IMR-90 (cell line): Measurements from ENCODE around the gene RXFP1. TPM values are rescaled to one million over a fixed set of nuclear protein-coding genes. Genes with fewer than 3 reads are reported as not detected.

Experiments used
- ATAC-seq: fragments of 200-7000 bp; cut with Tn5 transposase; 2 replicates; pipeline ENCODE4 v1.9.1; 2020; ENCODE audit warnings: low read depth, mild to moderate bottlenecking, moderate library complexity
- BruUV-seq: library from RNA; stranded (reverse); fragments of 400-500 nt; replicated peaks from 2 replicates; lab custom pipeline; 2021; lab: Mats Ljungman, UMichigan
- CTCF ChIA-PET: fragments of 300-600 bp; formaldehyde crosslinking; extraction: SDS; loops from one replicate; lab custom pipeline; 2021; ENCODE audit warnings: antibody characterized with exemption; lab: Yijun Ruan, JAX
- POLR2A ChIA-PET: fragments of 300-600 bp; sonication (Branson Sonifier 250); formaldehyde crosslinking; loops from one replicate; lab custom pipeline; 2022; ENCODE audit warnings: antibody characterized with exemption; ENCODE audit not compliant: unreplicated experiment; lab: Charles Lee
- DNase-seq: peaks from one replicate; pipeline ENCODE4 v3.0.0; 2013
- H2AFZ ChIP-seq: replicated peaks from 2 replicates; pipeline ENCODE3; 2013; ENCODE audit warnings: low read length, mild to moderate bottlenecking; ENCODE audit not compliant: poor library complexity
- H2AK5ac ChIP-seq: 2 replicates; pipeline ENCODE4 v1.6.1; 2013; ENCODE audit warnings: low read depth, low read length, inconsistent platforms
- H2AK9ac ChIP-seq: replicated peaks from 2 replicates; pipeline ENCODE3; 2013; ENCODE audit warnings: mild to moderate bottlenecking, low read depth, low read length, moderate library complexity; ENCODE audit not compliant: poor library complexity
- H2BK120ac ChIP-seq: 2 replicates; pipeline ENCODE4 v1.6.1; 2013; ENCODE audit warnings: low read depth, low read length, inconsistent platforms
- H2BK15ac ChIP-seq: 3 replicates; pipeline ENCODE4 v1.6.1; 2013; ENCODE audit warnings: low read depth, low read length, inconsistent platforms
- H2BK20ac ChIP-seq: 2 replicates; pipeline ENCODE4 v1.6.1; 2013; ENCODE audit warnings: low read depth, mild to moderate bottlenecking, inconsistent platforms, low read length, moderate library complexity
- H2BK5ac ChIP-seq: 2 replicates; pipeline ENCODE4 v1.6.1; 2013; ENCODE audit warnings: mild to moderate bottlenecking, low read depth, low read length, inconsistent platforms; ENCODE audit not compliant: poor library complexity, severe bottlenecking
- H3K14ac ChIP-seq: replicated peaks from 2 replicates; pipeline ENCODE4 v1.6.1; 2013; ENCODE audit warnings: low read depth, low read length, inconsistent platforms
- H3K18ac ChIP-seq: 2 replicates; pipeline ENCODE4 v1.6.1; 2013; ENCODE audit warnings: low read depth, low read length, control low read depth
- H3K23ac ChIP-seq: 2 replicates; pipeline ENCODE4 v1.6.1; 2013; ENCODE audit warnings: low read depth, low read length, inconsistent platforms
- H3K27ac ChIP-seq: 2 replicates; pipeline ENCODE4 v1.5.1; 2013; ENCODE audit warnings: mild to moderate bottlenecking, control low read depth, low read length; ENCODE audit not compliant: insufficient read depth
- H3K27me3 ChIP-seq: 2 replicates; pipeline ENCODE4 v1.6.1; 2013; ENCODE audit warnings: low read length; ENCODE audit not compliant: control insufficient read depth, insufficient read depth
- H3K36me3 ChIP-seq: 2 replicates; pipeline ENCODE4 v1.6.1; 2013; ENCODE audit warnings: low read length, mixed read lengths; ENCODE audit not compliant: control insufficient read depth, insufficient read depth
- H3K4ac ChIP-seq: 2 replicates; pipeline ENCODE4 v1.6.1; 2013; ENCODE audit warnings: low read depth, low read length, inconsistent platforms
- H3K4me1 ChIP-seq: 2 replicates; pipeline ENCODE4 v1.6.1; 2013; ENCODE audit warnings: low read length, mixed read lengths; ENCODE audit not compliant: control insufficient read depth, insufficient read depth
- H3K4me2 ChIP-seq: 2 replicates; pipeline ENCODE4 v1.6.1; 2013; ENCODE audit warnings: low read depth, mild to moderate bottlenecking, control low read depth, low read length, moderate library complexity
- H3K4me3 ChIP-seq: 2 replicates; pipeline ENCODE4 v1.5.1; 2013; ENCODE audit warnings: low read depth, mild to moderate bottlenecking, control low read depth, low read length, moderate library complexity; ENCODE audit not compliant: insufficient read depth
- H3K56ac ChIP-seq: 2 replicates; pipeline ENCODE4 v1.6.1; 2013; ENCODE audit warnings: low read length, inconsistent platforms; ENCODE audit not compliant: insufficient read depth; ENCODE audit errors: extremely low read depth
- H3K79me1 ChIP-seq, 2 experiments: 2 replicates each; pipeline ENCODE4 v1.6.1; 2013; ENCODE audit warnings: low read length in 2 of 2, inconsistent platforms in 1 of 2, low read depth in 1 of 2
- H3K9ac ChIP-seq: 2 replicates; pipeline ENCODE4 v1.6.1; 2013; ENCODE audit warnings: low read depth, low read length, control low read depth
- H3K9me1 ChIP-seq: 2 replicates; pipeline ENCODE4 v1.6.1; 2013; ENCODE audit warnings: low read length, inconsistent platforms; ENCODE audit not compliant: insufficient read depth
- H3K9me3 ChIP-seq: 2 replicates; pipeline ENCODE4 v1.6.1; 2013; ENCODE audit warnings: low read length; ENCODE audit not compliant: control insufficient read depth, insufficient read depth
- H4K20me1 ChIP-seq: 2 replicates; pipeline ENCODE4 v1.6.1; 2013; ENCODE audit warnings: low read length, inconsistent platforms; ENCODE audit not compliant: insufficient read depth
- H4K5ac ChIP-seq: 2 replicates; pipeline ENCODE4 v1.6.1; 2013; ENCODE audit warnings: mild to moderate bottlenecking, low read depth, low read length, control low read depth
- H4K8ac ChIP-seq, 2 experiments: 2 replicates each; pipeline ENCODE4 v1.6.1; 2013; ENCODE audit warnings: low read depth in 2 of 2, low read length in 2 of 2, control low read depth in 1 of 2, inconsistent platforms in 1 of 2
- H4K91ac ChIP-seq: 2 replicates; pipeline ENCODE4 v1.6.1; 2013; ENCODE audit warnings: low read depth, low read length, inconsistent platforms; ENCODE audit not compliant: insufficient read depth
- CTCF ChIP-seq: conservative IDR thresholded peaks from 2 replicates; pipeline ENCODE4 v1.5.1; 2012; ENCODE audit warnings: mild to moderate bottlenecking, low read depth, low read length, improper control_type of control experiment
- MAZ ChIP-seq: IDR thresholded peaks from 2 replicates; pipeline ENCODE4 v1.6.1; 2012; ENCODE audit warnings: low read depth, mild to moderate bottlenecking, low read length, improper control_type of control experiment, moderate library complexity, borderline replicate concordance
- USF2 ChIP-seq: fragments of 150-350 bp; IDR thresholded peaks from 2 replicates; pipeline ENCODE4 v1.6.1; 2017; ENCODE audit warnings: mild to moderate bottlenecking, antibody characterized with exemption, low read length, low read depth
- WGBS, 2 experiments: methylation state at CpG; one replicate each; pipeline versions ENCODE4 v1.1.5 to v1.1.7; 2013; ENCODE audit warnings: missing lambda C conversion rate in 2 of 2; ENCODE audit not compliant: insufficient read length in 1 of 2; ENCODE audit errors: extremely low coverage in 2 of 2; 5-methylcytosine and 5-hydroxymethylcytosine counted together
- dilution Hi-C: fragments of 300-500 bp; cut with HindIII; formaldehyde crosslinking; loops from one replicate; pipeline ENCODE4 v1.14.3; 2018; ENCODE audit warnings: low sequenced_read_pairs; ENCODE audit not compliant: unreplicated experiment
- in situ Hi-C: fragments of 300-500 bp; cut with MboI; formaldehyde crosslinking; loops from 3 replicates; pipeline ENCODE4 v1.14.3; 2019; ENCODE audit warnings: low sequenced_read_pairs, inconsistent platforms, mixed read lengths
- intact Hi-C: fragments of 100-400 bp; cut with micrococcal nuclease; formaldehyde crosslinking; loops from 2 replicates; pipeline ENCODE4 v1.10.0; 2022
- polyA plus RNA-seq, 3 experiments: library from polyadenylated mRNA; depleted of rRNA; stranded (reverse); fragments of >200 nt; gene quantifications; 2 replicates each; pipeline ENCODE4 v1.2.3, GENCODE V29; 2012; ENCODE audit warnings: low replicate concordance in 1 of 3
- total RNA-seq: library from RNA; depleted of rRNA; stranded (reverse); fragments of >200 nt; gene quantifications from 2 replicates; pipeline ENCODE4 v1.2.3, GENCODE V29; 2012

RXFP1 gene
- total and polyA plus RNA-seq, 2 of the 4 experiments (the other 2 are of a cell fraction): not detected

GRCh38 chr4:158532556-158533231 lies 11.0 kb downstream of the RXFP1 start:
- no peak overlapping the region for H3K23ac ChIP-seq
- H3K4me1 ChIP-seq: no peaks in the 10 kb centered on the region
- no peak overlapping the region for H4K91ac ChIP-seq
- no peak overlapping the region for H3K4ac ChIP-seq
- H3K27ac ChIP-seq: no peak overlapping the region
- in situ Hi-C loops (no loop called here), intact Hi-C loops (no loop called here), dilution Hi-C loops (no loop called here)
- H2AK9ac ChIP-seq: no peak overlapping the region
- no peak overlapping the region for H3K9ac ChIP-seq
- no peak overlapping the region for H2AK5ac ChIP-seq
- no peak for ATAC-seq
- H4K8ac ChIP-seq: no peak overlapping the region
- POLR2A ChIA-PET: no interaction called here
- H2BK5ac ChIP-seq: no peak overlapping the region
- no TSS peak for BruUV-seq
- H4K20me1 ChIP-seq: no peaks in the 10 kb centered on the region
- no peaks in the 10 kb centered on the region for H3K36me3 ChIP-seq
- CTCF ChIA-PET: no interaction called here
- H2BK15ac ChIP-seq: no peak overlapping the region
- WGBS, 2 experiments: 25% methylated on average over 1 of the region's 6 CpGs; no CpG with 5 or more reads in 1 of the 2 experiments
- TF ChIP-seq CTCF: no peak
- no peak for TF ChIP-seq MAZ
- no peak for TF ChIP-seq USF2
- no peaks in the 10 kb centered on the region; the same call in 1 of the 2 replicates for H3K9me1 ChIP-seq
- H2BK120ac ChIP-seq: no peak overlapping the region
- H2AFZ ChIP-seq: no peak overlapping the region
- no peak overlapping the region for H3K18ac ChIP-seq
- H2BK20ac ChIP-seq: no peak overlapping the region
- DNase-seq: no peak
- no peak overlapping the region for H3K4me3 ChIP-seq
- no peaks in the 10 kb centered on the region for H3K27me3 ChIP-seq
- no peak overlapping the region for H3K14ac ChIP-seq
- no peak overlapping the region for H3K56ac ChIP-seq
- no peaks in the 10 kb centered on the region for H3K9me3 ChIP-seq
- H3K79me1 ChIP-seq: no peaks in the 10 kb centered on the region
- no peak overlapping the region for H3K4me2 ChIP-seq
- no peak overlapping the region for H4K5ac ChIP-seq
